GM19463 (cell line): Measurements from ENCODE around the gene KLHL28.
A peak's percentile ranks its signal among the peaks of the same experiment; 100 is the strongest.

ENCODE experiments used
- ATAC-seq: cut with Tn5 transposase; IDR thresholded peaks from one replicate; pipeline ENCODE4 v1.9.1; 2021; ENCODE audit warnings: mild to moderate bottlenecking, moderate library complexity; ENCODE audit not compliant: unreplicated experiment

KLHL28 gene, protein sequence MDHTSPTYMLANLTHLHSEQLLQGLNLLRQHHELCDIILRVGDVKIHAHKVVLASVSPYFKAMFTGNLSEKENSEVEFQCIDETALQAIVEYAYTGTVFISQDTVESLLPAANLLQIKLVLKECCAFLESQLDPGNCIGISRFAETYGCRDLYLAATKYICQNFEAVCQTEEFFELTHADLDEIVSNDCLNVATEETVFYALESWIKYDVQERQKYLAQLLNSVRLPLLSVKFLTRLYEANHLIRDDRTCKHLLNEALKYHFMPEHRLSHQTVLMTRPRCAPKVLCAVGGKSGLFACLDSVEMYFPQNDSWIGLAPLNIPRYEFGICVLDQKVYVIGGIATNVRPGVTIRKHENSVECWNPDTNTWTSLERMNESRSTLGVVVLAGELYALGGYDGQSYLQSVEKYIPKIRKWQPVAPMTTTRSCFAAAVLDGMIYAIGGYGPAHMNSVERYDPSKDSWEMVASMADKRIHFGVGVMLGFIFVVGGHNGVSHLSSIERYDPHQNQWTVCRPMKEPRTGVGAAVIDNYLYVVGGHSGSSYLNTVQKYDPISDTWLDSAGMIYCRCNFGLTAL

DNA sequence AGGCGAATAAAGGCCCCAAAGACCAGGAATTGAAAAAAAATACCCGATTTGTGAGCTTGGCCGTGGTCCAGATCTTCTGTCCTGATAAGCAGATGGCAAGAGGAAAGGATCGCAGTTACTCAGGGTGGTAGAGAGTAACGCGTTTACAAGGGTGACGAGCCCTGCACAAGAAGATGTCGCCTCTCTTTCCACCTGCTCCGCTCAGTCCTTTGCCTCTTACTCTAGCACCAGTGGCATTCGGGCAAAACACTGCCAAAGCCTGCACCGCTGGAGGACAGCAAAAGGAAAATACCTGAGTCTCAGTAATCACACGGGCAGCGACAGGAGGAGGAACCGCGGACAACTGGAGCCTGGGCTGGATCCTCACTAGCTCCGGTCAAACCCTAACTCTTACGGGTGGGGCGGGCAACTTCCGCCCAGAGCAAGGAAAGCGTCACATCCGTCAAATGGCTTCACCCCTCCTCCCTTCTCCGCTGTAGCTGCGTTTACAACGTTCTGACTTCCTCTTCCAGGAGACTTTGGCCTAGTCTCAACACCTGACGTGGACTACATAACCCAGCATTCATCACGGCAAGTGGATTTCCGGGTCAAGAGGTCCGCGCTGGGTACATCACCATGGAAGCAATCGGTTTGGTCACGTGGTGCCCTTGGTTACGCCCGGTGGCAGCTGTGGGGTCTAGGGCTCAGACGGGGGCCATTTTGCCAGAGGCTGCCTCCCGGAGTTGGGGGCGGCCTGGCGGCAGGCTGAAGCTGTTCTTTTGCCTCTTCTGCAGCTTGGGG lies at the start of gene KLHL28, which contains the start of gene TOGARAM1:
Gene KLHL28, minus strand, starts transcription at position 394 of the 780 bp plus-strand sequence. CDS start 16,019 bp downstream, outside the sequence.
Gene TOGARAM1, plus strand, starts transcription at position 637 of the 780 bp plus-strand sequence. CDS start 232 bp downstream, outside the sequence.
- ATAC-seq, result peak; percentile 90

GRCh38 chr14:45003924-45004323 lies 42.2 kb upstream of the KLHL28 start:
- no peak for ATAC-seq

- ATAC-seq, result no peak
These were observed 34.1 kb upstream of the KLHL28 start for GRCh38 chr14:44995770-44996294.

- ATAC-seq, result no peak
These were observed 33.4 kb upstream of the KLHL28 start for GRCh38 chr14:44995196-44995595.

- no peak for ATAC-seq
These were observed 28.8 kb upstream of the KLHL28 start for GRCh38 chr14:44990533-44990932.

GRCh38 chr14:44989497-44990440 lies 28.0 kb upstream of the KLHL28 start:
- ATAC-seq, result no peak

- no peak for ATAC-seq
These were observed 26.9 kb upstream of the KLHL28 start for GRCh38 chr14:44988694-44989093.

DNA sequence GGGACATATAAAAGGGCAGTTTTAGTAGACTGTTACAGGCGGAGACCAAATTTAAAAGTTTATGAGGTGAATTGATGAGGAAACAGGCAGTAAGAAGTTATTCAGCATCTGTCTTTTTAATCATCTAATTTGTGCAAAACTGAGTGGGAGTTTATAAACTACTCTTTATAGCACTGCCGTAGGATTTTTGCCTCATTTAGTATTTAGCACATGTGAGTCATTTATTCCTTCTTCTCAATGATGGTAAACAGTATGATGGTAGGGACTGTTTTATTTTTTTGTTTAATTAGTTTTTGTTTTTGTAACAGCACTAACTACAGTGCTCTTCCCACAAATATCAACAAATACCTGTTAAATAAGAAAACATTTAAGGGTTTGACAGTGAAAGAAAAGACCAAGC lies 20.8 kb upstream of the KLHL28 start:
- no peak for ATAC-seq

- ATAC-seq, result no peak
These were observed 19.5 kb upstream of the KLHL28 start for GRCh38 chr14:44981198-44981597.

GRCh38 chr14:44979740-44980356 lies 18.1 kb upstream of the KLHL28 start:
- ATAC-seq, result no peak

GRCh38 chr14:44979273-44979672 lies 17.5 kb upstream of the KLHL28 start:
- ATAC-seq, result no peak

DNA sequence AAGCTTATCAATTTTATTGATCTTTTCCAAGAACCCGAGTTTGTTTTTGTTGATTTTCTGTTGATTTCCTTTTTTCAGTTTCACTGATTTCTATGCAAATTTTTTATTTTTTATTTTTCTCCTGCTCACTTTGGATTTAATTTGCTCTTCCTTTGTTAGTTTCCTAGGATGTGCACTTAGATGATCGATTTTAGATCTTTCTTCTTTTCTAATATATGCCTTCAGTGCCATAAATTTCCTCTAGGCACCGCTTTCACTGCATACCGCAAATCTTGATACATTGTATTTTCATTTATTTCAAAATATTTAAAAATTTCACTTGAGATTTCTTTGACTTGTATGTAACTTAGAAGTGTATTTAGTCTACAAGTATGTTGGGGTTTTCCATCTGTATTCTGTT lies 9.7 kb upstream of the KLHL28 start:
- ATAC-seq, result no peak

DNA sequence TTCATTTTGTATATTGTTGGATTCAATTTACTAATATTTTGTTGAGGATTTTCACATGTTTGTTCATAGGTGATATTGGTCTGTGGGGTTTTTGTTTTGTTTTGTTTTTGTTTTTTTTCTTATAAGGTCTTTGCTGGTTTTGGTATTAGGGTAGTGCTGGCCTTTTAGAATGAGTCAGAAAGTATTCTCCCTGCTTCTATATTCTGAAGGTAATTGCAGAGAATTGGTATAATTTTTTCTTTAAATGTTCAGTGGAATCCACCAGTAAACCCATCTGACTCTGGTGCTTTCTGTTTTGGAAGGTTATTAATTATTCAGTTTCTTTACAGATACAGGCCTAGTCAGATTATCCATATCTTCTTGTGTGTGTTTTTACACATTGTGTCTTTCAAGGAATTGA lies 9.2 kb upstream of the KLHL28 start:
- peak; percentile 56 for ATAC-seq

GRCh38 chr14:44968714-44969113 lies 7.0 kb upstream of the KLHL28 start:
- ATAC-seq, result no peak

- ATAC-seq, result no peak
These were observed 5.0 kb upstream of the KLHL28 start for GRCh38 chr14:44966601-44967336.

- no peak for ATAC-seq
These were observed 2.1 kb upstream of the KLHL28 start for GRCh38 chr14:44963775-44964380.

GRCh38 chr14:44963044-44963528 lies 1.3 kb upstream of the KLHL28 start:
- no peak for ATAC-seq

- ATAC-seq, result peak; percentile 20
These were observed 742 bp upstream of the KLHL28 start for GRCh38 chr14:44962334-44963043.
